GM23338 (cell line): ENCODE measurements around the gene EEF1G. TPM values are rescaled to one million over a fixed set of nuclear protein-coding genes. Genes with fewer than 3 reads are reported as not detected.

Source experiments
- ATAC-seq: fragments of 200-7000 bp; cut with Tn5 transposase; 3 replicates; pipeline ENCODE4 v1.9.1; 2020
- DNase-seq: peaks from one replicate; pipeline ENCODE4 v3.0.0-alpha.2; 2015; ENCODE audit warnings: low spot score
- H2AFZ ChIP-seq: fragments of 200-600 bp; sonication (generic); 2 replicates; pipeline ENCODE4 v1.8.0; 2016; ENCODE audit warnings: antibody characterized with exemption, mild to moderate bottlenecking, moderate library complexity
- H3F3A ChIP-seq: fragments of 200-600 bp; sonication (generic); replicated peaks from 2 replicates; pipeline ENCODE4 v1.8.0; 2017; ENCODE audit warnings: antibody characterized with exemption, mixed run types, low read depth
- H3K27ac ChIP-seq: fragments of 200-600 bp; sonication (generic); 2 replicates; pipeline ENCODE4 v1.6.1; 2016; ENCODE audit warnings: low read depth
- H3K27me3 ChIP-seq: fragments of 200-600 bp; sonication (generic); 2 replicates; pipeline ENCODE4 v1.8.0; 2016; ENCODE audit warnings: mild to moderate bottlenecking, mixed run types, moderate library complexity; ENCODE audit not compliant: insufficient read depth
- H3K36me3 ChIP-seq: fragments of 200-600 bp; sonication (generic); 2 replicates; pipeline ENCODE4 v1.8.0; 2016; ENCODE audit warnings: mild to moderate bottlenecking; ENCODE audit not compliant: insufficient read depth
- H3K4me1 ChIP-seq: fragments of 200-600 bp; sonication (generic); 2 replicates; pipeline ENCODE4 v1.8.0; 2016; ENCODE audit warnings: mild to moderate bottlenecking, moderate library complexity; ENCODE audit not compliant: insufficient read depth
- H3K4me2 ChIP-seq: fragments of 200-600 bp; sonication (generic); 2 replicates; pipeline ENCODE4 v1.7.1; 2017; ENCODE audit warnings: mixed run types
- H3K4me3 ChIP-seq: fragments of 200-600 bp; sonication (generic); 2 replicates; pipeline ENCODE4 v1.6.1; 2016; ENCODE audit warnings: mixed run types
- H3K79me2 ChIP-seq: fragments of 200-600 bp; sonication (generic); replicated peaks from 2 replicates; pipeline ENCODE4 v1.8.0; 2017; ENCODE audit warnings: mild to moderate bottlenecking; ENCODE audit not compliant: insufficient read depth
- H3K9me2 ChIP-seq: fragments of 200-600 bp; sonication (generic); 2 replicates; pipeline ENCODE4 v1.8.0; 2017; ENCODE audit not compliant: insufficient read depth
- H4K20me1 ChIP-seq: fragments of 200-600 bp; sonication (generic); replicated peaks from 2 replicates; pipeline ENCODE4 v1.8.0; 2017; ENCODE audit warnings: mild to moderate bottlenecking; ENCODE audit not compliant: insufficient read depth
- H3K27ac Mint-ChIP-seq: 2 replicates; pipeline ENCODE4 v1.8.0; 2020; ENCODE audit warnings: inconsistent platforms, mild to moderate bottlenecking, moderate library complexity, mixed read lengths
- H3K27me3 Mint-ChIP-seq: 3 replicates; pipeline ENCODE4 v1.8.0; 2022; ENCODE audit warnings: low read depth, mild to moderate bottlenecking, moderate library complexity, mixed read lengths, inconsistent platforms; ENCODE audit not compliant: insufficient read depth, poor library complexity
- H3K36me3 Mint-ChIP-seq: 3 replicates; pipeline ENCODE4 v1.8.0; 2021; ENCODE audit warnings: low read depth, mild to moderate bottlenecking, inconsistent platforms, moderate library complexity, mixed read lengths
- H3K4me1 Mint-ChIP-seq: 3 replicates; pipeline ENCODE4 v1.8.0; 2020; ENCODE audit warnings: mild to moderate bottlenecking, inconsistent platforms, mixed read lengths
- H3K4me3 Mint-ChIP-seq: 3 replicates; pipeline ENCODE4 v1.8.0; 2021; ENCODE audit warnings: moderate library complexity, mild to moderate bottlenecking, inconsistent platforms, mixed read lengths
- H3K9me3 Mint-ChIP-seq: 3 replicates; pipeline ENCODE4 v1.8.0; 2020; ENCODE audit warnings: moderate library complexity, mild to moderate bottlenecking, inconsistent platforms, mixed read lengths
- CREB1 ChIP-seq: fragments of 250-450 bp; sonication (Bioruptor Pico); IDR thresholded peaks from 2 replicates; pipeline ENCODE4 v1.5.0; 2020; ENCODE audit warnings: low read depth, mild to moderate bottlenecking, moderate library complexity
- CTCF ChIP-seq, 2 experiments: fragments of 200-600 bp in 1 of 2; sonication (generic) in 1 of 2; conservative IDR thresholded peaks; 2 replicates each; pipeline versions ENCODE4 v1.5.1 to v1.6.1; 2016 to 2017; ENCODE audit warnings: antibody characterized with exemption in 2 of 2, low read depth in 2 of 2, mild to moderate bottlenecking in 2 of 2, moderate library complexity in 1 of 2
- EZH2 ChIP-seq: fragments of 200-600 bp; sonication (generic); IDR thresholded peaks from one replicate; pipeline ENCODE4 v1.8.0; 2017; ENCODE audit warnings: antibody characterized with exemption, mild to moderate bottlenecking, low read depth; ENCODE audit not compliant: unreplicated experiment
- EZH2phosphoT487 ChIP-seq: fragments of 200-600 bp; sonication (generic); IDR thresholded peaks from one replicate; pipeline ENCODE4 v1.8.1; 2018; ENCODE audit warnings: antibody characterized with exemption; ENCODE audit not compliant: unreplicated experiment
- JUNB ChIP-seq: IDR thresholded peaks from one replicate; pipeline ENCODE4 v1.6.1; 2016; ENCODE audit warnings: antibody characterized with exemption; ENCODE audit not compliant: unreplicated experiment
- NANOG ChIP-seq: IDR thresholded peaks from 2 replicates; pipeline ENCODE4 v1.6.1; 2016; ENCODE audit warnings: antibody characterized with exemption, borderline replicate concordance
- POLR2AphosphoS5 ChIP-seq: IDR thresholded peaks from 2 replicates; pipeline ENCODE4 v1.6.1; 2016; ENCODE audit warnings: antibody characterized with exemption, low read depth
- STAT1 ChIP-seq: IDR thresholded peaks from one replicate; pipeline ENCODE4 v1.6.1; 2016; ENCODE audit warnings: antibody characterized with exemption; ENCODE audit not compliant: unreplicated experiment
- ZNF114 ChIP-seq: fragments of 250-450 bp; sonication (Bioruptor Pico); IDR thresholded peaks from 2 replicates; pipeline ENCODE4 v1.5.0; 2020; ENCODE audit warnings: mild to moderate bottlenecking, moderate library complexity
- ZNF331 ChIP-seq: fragments of 250-450 bp; sonication (Bioruptor Pico); IDR thresholded peaks from 2 replicates; pipeline ENCODE4 v1.5.0; 2020; ENCODE audit warnings: low read depth, mild to moderate bottlenecking, moderate library complexity
- polyA plus RNA-seq: library from polyadenylated mRNA; unstranded; fragments of >200 nt; fragmentation: Nextera tagmentation; extraction: Ambion mirVana; gene quantifications from 2 replicates; pipeline ENCODE4 v1.2.1, GENCODE V29; 2016
- total RNA-seq: library from RNA; depleted of rRNA; stranded (reverse); fragments of >200 nt; shearing (Covaris generic); gene quantifications from 2 replicates; pipeline ENCODE4 v1.2.3, GENCODE V29; 2014
- TF ChIP-seq, protein P1 (sequence below): IDR thresholded peaks from 2 replicates; pipeline ENCODE4 v1.6.1; 2016; ENCODE audit warnings: antibody characterized with exemption
- TF ChIP-seq, protein P2 (sequence below): fragments of 250-450 bp; sonication (Bioruptor Pico); IDR thresholded peaks from 2 replicates; pipeline ENCODE4 v1.5.0; 2020; ENCODE audit warnings: mild to moderate bottlenecking, moderate library complexity
- TF ChIP-seq, protein P3 (sequence below): IDR thresholded peaks from one replicate; pipeline ENCODE4 v1.6.1; 2018; ENCODE audit warnings: antibody characterized with exemption; ENCODE audit not compliant: unreplicated experiment

Gene EEF1G
- total and polyA plus RNA-seq, 2 experiments from 2014 or later = 696 to 1,316 TPM

DNA sequence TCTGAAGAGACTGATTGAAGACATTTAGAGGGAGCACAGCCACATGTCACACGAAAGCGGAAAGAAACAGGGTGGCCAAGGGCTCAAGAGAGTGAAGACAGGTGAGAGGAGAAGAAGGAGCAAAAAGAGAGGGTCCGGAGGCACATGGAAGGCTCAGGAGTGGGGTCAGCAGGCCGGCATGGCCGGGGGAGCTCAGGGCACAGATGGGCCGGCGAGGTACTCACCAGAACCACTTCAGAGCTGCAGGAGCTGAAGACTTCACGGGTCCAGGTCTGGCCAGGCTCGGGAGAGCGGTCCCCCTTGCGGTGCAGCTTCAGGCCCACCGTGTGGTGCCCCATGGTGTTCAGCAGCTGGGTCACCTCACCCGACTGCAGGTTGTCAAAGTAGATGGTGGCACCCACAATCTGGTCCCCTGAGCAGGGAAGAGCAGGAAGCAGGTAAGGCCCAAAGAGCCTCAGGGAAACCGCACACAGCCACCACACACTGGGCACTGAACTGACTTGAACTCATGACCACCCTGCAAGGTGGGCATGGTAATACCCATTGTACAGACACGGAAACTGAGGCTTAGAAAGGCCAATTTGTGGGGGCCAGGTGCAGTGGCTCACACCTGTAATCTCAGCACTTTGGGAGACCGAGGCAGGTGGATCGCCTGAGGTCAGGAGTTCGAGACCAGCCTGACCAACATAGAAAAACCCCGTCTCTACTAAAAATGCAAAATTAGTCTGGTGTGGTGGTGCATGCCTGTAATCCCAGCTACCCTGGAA lies 38.7 kb downstream of the EEF1G start:
- Histone ChIP-seq H4K20me1 (no peaks in the 10 kb centered on the region), H3K9me2 (0 out of 2 replicates have a peak, but pooled peaks cover 3% of the 10 kb centered on the region), H3F3A (no peaks in the 10 kb centered on the region), H3K27me3 (no peaks in the 10 kb centered on the region), H3K4me1 (0 out of 2 replicates have a peak, but pooled peaks cover 4% of the 10 kb centered on the region), H3K4me2 (no peak overlapping the region), H3K4me3 (no peak overlapping the region), H2AFZ (no peak overlapping the region), H3K79me2 (no peaks in the 10 kb centered on the region), H3K36me3 (no peaks in the 10 kb centered on the region), H3K27ac (no peak overlapping the region)
- H3K4me1 Mint-ChIP-seq = peaks cover 14% of the 10 kb centered on the region
- ATAC-seq (no peak), DNase-seq (no peak)
- peaks cover 13% of the 10 kb centered on the region for H3K9me3 Mint-ChIP-seq
- H3K36me3 Mint-ChIP-seq = peaks cover 8% of the 10 kb centered on the region; the same call in 2 of the 3 replicates
- H3K4me3 Mint-ChIP-seq = no peak overlapping the region
- TF ChIP-seq EZH2 = no peak
- no peak for TF ChIP-seq STAT1
- TF ChIP-seq ZNF331 (CRISPR knock-in tag) = no peak
- TF ChIP-seq JUNB = no peak
- TF ChIP-seq POLR2AphosphoS5 = no peak
- no peak for TF ChIP-seq CTCF (conservative IDR thresholded peaks at IDR 0.05; ENCODE audit: low read depth in 2 of 2)
- TF ChIP-seq EZH2phosphoT487 = no peak
- TF ChIP-seq, protein P1, sequence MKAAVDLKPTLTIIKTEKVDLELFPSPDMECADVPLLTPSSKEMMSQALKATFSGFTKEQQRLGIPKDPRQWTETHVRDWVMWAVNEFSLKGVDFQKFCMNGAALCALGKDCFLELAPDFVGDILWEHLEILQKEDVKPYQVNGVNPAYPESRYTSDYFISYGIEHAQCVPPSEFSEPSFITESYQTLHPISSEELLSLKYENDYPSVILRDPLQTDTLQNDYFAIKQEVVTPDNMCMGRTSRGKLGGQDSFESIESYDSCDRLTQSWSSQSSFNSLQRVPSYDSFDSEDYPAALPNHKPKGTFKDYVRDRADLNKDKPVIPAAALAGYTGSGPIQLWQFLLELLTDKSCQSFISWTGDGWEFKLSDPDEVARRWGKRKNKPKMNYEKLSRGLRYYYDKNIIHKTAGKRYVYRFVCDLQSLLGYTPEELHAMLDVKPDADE = no peak
- no peak for TF ChIP-seq CREB1 (CRISPR knock-in tag)
- TF ChIP-seq NANOG = no peak
- TF ChIP-seq, protein P2, sequence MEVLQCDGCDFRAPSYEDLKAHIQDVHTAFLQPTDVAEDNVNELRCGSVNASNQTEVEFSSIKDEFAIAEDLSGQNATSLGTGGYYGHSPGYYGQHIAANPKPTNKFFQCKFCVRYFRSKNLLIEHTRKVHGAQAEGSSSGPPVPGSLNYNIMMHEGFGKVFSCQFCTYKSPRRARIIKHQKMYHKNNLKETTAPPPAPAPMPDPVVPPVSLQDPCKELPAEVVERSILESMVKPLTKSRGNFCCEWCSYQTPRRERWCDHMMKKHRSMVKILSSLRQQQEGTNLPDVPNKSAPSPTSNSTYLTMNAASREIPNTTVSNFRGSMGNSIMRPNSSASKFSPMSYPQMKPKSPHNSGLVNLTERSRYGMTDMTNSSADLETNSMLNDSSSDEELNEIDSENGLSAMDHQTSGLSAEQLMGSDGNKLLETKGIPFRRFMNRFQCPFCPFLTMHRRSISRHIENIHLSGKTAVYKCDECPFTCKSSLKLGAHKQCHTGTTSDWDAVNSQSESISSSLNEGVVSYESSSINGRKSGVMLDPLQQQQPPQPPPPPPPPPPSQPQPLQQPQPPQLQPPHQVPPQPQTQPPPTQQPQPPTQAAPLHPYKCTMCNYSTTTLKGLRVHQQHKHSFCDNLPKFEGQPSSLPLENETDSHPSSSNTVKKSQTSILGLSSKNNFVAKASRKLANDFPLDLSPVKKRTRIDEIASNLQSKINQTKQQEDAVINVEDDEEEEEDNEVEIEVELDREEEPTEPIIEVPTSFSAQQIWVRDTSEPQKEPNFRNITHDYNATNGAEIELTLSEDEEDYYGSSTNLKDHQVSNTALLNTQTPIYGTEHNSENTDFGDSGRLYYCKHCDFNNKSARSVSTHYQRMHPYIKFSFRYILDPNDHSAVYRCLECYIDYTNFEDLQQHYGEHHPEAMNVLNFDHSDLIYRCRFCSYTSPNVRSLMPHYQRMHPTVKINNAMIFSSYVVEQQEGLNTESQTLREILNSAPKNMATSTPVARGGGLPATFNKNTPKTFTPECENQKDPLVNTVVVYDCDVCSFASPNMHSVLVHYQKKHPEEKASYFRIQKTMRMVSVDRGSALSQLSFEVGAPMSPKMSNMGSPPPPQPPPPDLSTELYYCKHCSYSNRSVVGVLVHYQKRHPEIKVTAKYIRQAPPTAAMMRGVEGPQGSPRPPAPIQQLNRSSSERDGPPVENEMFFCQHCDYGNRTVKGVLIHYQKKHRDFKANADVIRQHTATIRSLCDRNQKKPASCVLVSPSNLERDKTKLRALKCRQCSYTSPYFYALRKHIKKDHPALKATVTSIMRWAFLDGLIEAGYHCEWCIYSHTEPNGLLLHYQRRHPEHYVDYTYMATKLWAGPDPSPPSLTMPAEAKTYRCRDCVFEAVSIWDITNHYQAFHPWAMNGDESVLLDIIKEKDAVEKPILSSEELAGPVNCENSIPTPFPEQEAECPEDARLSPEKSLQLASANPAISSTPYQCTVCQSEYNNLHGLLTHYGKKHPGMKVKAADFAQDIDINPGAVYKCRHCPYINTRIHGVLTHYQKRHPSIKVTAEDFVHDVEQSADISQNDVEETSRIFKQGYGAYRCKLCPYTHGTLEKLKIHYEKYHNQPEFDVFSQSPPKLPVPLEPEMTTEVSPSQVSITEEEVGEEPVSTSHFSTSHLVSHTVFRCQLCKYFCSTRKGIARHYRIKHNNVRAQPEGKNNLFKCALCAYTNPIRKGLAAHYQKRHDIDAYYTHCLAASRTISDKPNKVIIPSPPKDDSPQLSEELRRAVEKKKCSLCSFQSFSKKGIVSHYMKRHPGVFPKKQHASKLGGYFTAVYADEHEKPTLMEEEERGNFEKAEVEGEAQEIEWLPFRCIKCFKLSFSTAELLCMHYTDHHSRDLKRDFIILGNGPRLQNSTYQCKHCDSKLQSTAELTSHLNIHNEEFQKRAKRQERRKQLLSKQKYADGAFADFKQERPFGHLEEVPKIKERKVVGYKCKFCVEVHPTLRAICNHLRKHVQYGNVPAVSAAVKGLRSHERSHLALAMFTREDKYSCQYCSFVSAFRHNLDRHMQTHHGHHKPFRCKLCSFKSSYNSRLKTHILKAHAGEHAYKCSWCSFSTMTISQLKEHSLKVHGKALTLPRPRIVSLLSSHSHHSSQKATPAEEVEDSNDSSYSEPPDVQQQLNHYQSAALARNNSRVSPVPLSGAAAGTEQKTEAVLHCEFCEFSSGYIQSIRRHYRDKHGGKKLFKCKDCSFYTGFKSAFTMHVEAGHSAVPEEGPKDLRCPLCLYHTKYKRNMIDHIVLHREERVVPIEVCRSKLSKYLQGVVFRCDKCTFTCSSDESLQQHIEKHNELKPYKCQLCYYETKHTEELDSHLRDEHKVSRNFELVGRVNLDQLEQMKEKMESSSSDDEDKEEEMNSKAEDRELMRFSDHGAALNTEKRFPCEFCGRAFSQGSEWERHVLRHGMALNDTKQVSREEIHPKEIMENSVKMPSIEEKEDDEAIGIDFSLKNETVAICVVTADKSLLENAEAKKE = no peak
- no peak for TF ChIP-seq ZNF114 (CRISPR knock-in tag)
- TF ChIP-seq, protein P3, sequence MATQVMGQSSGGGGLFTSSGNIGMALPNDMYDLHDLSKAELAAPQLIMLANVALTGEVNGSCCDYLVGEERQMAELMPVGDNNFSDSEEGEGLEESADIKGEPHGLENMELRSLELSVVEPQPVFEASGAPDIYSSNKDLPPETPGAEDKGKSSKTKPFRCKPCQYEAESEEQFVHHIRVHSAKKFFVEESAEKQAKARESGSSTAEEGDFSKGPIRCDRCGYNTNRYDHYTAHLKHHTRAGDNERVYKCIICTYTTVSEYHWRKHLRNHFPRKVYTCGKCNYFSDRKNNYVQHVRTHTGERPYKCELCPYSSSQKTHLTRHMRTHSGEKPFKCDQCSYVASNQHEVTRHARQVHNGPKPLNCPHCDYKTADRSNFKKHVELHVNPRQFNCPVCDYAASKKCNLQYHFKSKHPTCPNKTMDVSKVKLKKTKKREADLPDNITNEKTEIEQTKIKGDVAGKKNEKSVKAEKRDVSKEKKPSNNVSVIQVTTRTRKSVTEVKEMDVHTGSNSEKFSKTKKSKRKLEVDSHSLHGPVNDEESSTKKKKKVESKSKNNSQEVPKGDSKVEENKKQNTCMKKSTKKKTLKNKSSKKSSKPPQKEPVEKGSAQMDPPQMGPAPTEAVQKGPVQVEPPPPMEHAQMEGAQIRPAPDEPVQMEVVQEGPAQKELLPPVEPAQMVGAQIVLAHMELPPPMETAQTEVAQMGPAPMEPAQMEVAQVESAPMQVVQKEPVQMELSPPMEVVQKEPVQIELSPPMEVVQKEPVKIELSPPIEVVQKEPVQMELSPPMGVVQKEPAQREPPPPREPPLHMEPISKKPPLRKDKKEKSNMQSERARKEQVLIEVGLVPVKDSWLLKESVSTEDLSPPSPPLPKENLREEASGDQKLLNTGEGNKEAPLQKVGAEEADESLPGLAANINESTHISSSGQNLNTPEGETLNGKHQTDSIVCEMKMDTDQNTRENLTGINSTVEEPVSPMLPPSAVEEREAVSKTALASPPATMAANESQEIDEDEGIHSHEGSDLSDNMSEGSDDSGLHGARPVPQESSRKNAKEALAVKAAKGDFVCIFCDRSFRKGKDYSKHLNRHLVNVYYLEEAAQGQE = no peak
- H3K27ac Mint-ChIP-seq = no peak overlapping the region
- H3K27me3 Mint-ChIP-seq = peaks cover 4% of the 10 kb centered on the region
